Measurements from ENCODE around the gene HOXA5. TPM values are rescaled to one million over a fixed set of nuclear protein-coding genes. Genes with fewer than 3 reads are reported as not detected.

HOXA5 gene
- total and polyA plus RNA-seq, 2 of the 8 experiments (the other 6 are each of a cell fraction or from before 2014, with no cell fraction given): not detected

DNA sequence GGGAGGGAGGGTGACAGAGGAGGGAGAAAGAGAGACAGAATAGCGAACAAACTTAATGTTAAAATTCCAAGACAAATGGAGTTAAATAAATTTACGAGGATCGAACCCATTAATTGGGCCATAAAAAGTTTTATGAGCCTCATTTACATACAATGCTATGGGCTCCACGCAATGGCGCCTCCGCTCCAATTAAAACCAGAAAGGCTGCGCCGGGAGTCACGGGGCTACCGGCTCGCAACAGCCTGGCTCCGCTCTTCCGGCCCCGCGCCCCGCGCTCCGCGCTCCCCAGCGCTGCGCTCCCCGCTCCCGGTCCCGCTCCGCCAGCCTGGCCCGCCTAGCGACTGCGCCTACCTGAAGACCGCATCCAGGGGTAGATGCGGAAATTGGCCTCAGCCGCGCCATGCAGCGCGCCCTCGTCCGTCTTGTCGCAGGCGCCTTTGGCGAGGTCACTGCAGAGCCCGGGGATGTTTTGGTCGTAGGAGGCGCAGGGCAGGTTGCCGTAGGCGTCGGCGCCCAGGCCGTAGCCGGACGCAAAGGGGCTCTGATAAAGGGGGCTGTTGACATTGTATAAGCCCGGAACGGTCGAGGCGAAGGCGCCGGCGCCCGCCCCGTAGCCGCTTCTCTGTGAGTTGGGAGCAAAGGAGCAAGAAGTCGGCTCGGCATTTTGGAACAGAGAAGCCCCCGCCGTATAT lies 12.5 kb upstream of the HOXA5 start:
- Histone ChIP-seq H3K18ac (ENCODE audit: extremely low read depth, low read length) (no peak overlapping the region), H3K79me2 (ENCODE audit: control insufficient read depth in 1 of 2, insufficient read depth in 2 of 2, low read length in 2 of 2) (no peaks in the 10 kb centered on the region), H4K5ac (ENCODE audit: insufficient read length, low read depth, low read length) (no peak overlapping the region), H4K20me1 (replicated peaks in 1 of 2; ENCODE audit: control insufficient read depth in 1 of 2, insufficient read depth in 2 of 2, low read length in 2 of 2) (peaks cover 29 to 52% of the 10 kb centered on the region in 2 experiments), H2AK5ac (ENCODE audit: low read depth, low read length) (no peak overlapping the region), H4K8ac (ENCODE audit: extremely low read depth, insufficient read depth, low read length) (0 out of 2 replicates have a peak overlapping the region, but pooled peaks have one; percentile 45), H2BK15ac (ENCODE audit: low read length) (no peak overlapping the region), H2BK12ac (ENCODE audit: low read depth, low read length) (no peak overlapping the region), H3K36me3 (ENCODE audit: control insufficient read depth in 2 of 4, insufficient read depth in 4 of 4, low read length in 3 of 4) (peaks cover 0 to 24% (median 0%) of the 10 kb centered on the region in 4 experiments; a peak in 1 of 8 replicates), H2AFZ (ENCODE audit: low read length) (no peak overlapping the region), H3K23me2 (ENCODE audit: low read depth, low read length) (peaks cover 2% of the 10 kb centered on the region; the same call in 1 of the 2 replicates), H3K4ac (replicated peaks; ENCODE audit: insufficient read length, low read depth, low read length) (no peak overlapping the region), H3K4me2 (ENCODE audit: insufficient read depth in 1 of 2, low read depth in 2 of 2, low read length in 2 of 2) (peak overlapping the region; percentile 40 to 59), H3K4me3 (ENCODE audit: extremely low read depth in 1 of 4, insufficient read depth in 2 of 4, low read depth in 3 of 4, low read length in 4 of 4) (peak overlapping the region; percentile 11 to 54 (median 26); a peak in 5 of 8 replicates), H2BK120ac (replicated peaks; ENCODE audit: low read depth, low read length) (no peak overlapping the region), H3K9me3 (ENCODE audit: insufficient read depth in 2 of 2, low read depth in 1 of 2, low read length in 1 of 2) (peaks cover 0 to 10% of the 10 kb centered on the region in 2 experiments; a peak in 1 of 4 replicates), H3K27me3 (replicated peaks in 1 of 4; ENCODE audit: control insufficient read depth in 3 of 4, extremely low read depth in 1 of 4, insufficient read depth in 3 of 4, low read length in 3 of 4) (peaks cover 99 to 100% (median 99%) of the 10 kb centered on the region in 4 experiments), H2BK20ac (ENCODE audit: low read length) (no peak overlapping the region), H3K14ac (ENCODE audit: insufficient read length) (no peak overlapping the region), H3K56ac (replicated peaks; ENCODE audit: insufficient read length, low read depth, low read length) (no peak overlapping the region), H3K9ac (replicated peaks in 1 of 4; ENCODE audit: extremely low read depth in 1 of 4, low read depth in 3 of 4, low read length in 3 of 4) (no peak overlapping the region), H3K4me1 (replicated peaks in 1 of 4; ENCODE audit: control insufficient read depth in 3 of 4, insufficient read depth in 4 of 4, low read length in 3 of 4) (peaks cover 0 to 2% (median 0%) of the 10 kb centered on the region in 4 experiments; a peak in 3 of 7 replicates), H4K91ac (replicated peaks; ENCODE audit: insufficient read length, low read length) (no peak overlapping the region), H2BK5ac (ENCODE audit: low read depth, low read length) (no peak overlapping the region), H3K23ac (ENCODE audit: insufficient read length) (no peak overlapping the region), H3K27ac (ENCODE audit: low read depth, low read length) (no peak overlapping the region), H3K79me1 (ENCODE audit: low read depth, low read length) (no peaks in the 10 kb centered on the region)
- ChIA-PET CTCF (ENCODE audit: partially characterized antibody) (interaction anchor here (0.7 to 4.2 kb wide), 12 partner anchors 8 to 473 kb away, joined by 3 to 33 read pairs (median 5); partner anchors contain the start of gene HOXA5), POLR2A (ENCODE audit: partially characterized antibody) (no interaction called here)
- 12% methylated on average over 52 of the region's 63 CpGs; no CpG with 5 or more reads in 1 of the 2 experiments for WGBS, 2 experiments (ENCODE audit: extremely low coverage in 1 of 2, insufficient coverage in 1 of 2, insufficient read length in 1 of 2, insufficient replicate concordance in 2 of 2, low coverage in 1 of 2, low lambda C conversion rate in 2 of 2, missing lambda C conversion rate in 1 of 2)
- DNase-seq (ENCODE audit: low read depth in 1 of 2, low spot score in 2 of 2) (peak in 1 of 2 experiments; percentile 68), FAIRE-seq (no peak)
- TF ChIP-seq EGR1 (IDR thresholded peaks at IDR 0.05; ENCODE audit: borderline replicate concordance, low read depth, low read length) (no peak), RNF2 (IDR thresholded peaks at IDR 0.05; ENCODE audit: borderline replicate concordance, low read depth, low read length, missing control alignments, poor library complexity, severe bottlenecking) (peak; percentile 95), EZH2 (IDR thresholded peaks at IDR 0.05; ENCODE audit: low read depth, low read length, severe bottlenecking) (peak; percentile 82), SIN3A (conservative IDR thresholded peaks at IDR 0.05 in 1 of 2, IDR thresholded peaks at IDR 0.05 in 1 of 2; ENCODE audit: low read depth in 1 of 2, low read length in 2 of 2) (no peak), SUZ12 (IDR thresholded peaks at IDR 0.05; ENCODE audit: low read length) (peak; percentile 78), SAP30 (IDR thresholded peaks at IDR 0.05; ENCODE audit: insufficient read depth, insufficient replicate concordance, low read length) (no peak)
- TF ChIP-seq, protein P1, sequence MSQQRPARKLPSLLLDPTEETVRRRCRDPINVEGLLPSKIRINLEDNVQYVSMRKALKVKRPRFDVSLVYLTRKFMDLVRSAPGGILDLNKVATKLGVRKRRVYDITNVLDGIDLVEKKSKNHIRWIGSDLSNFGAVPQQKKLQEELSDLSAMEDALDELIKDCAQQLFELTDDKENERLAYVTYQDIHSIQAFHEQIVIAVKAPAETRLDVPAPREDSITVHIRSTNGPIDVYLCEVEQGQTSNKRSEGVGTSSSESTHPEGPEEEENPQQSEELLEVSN (IDR thresholded peaks at IDR 0.05): peak; percentile 22; the same call in 1 of the 2 replicates
- TF ChIP-seq, protein P2, sequence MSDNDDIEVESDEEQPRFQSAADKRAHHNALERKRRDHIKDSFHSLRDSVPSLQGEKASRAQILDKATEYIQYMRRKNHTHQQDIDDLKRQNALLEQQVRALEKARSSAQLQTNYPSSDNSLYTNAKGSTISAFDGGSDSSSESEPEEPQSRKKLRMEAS (IDR thresholded peaks at IDR 0.05): peak; percentile 60
